K562 (cell line): ENCODE results near the gene C20orf141.

ENCODE experiments used
- CEBPB ChIP-seq: fragments of 450-650 bp; IDR thresholded peaks from 2 replicates; pipeline ENCODE4 v1.6.1; 2016; ENCODE audit warnings: missing genetic modification characterization, missing compliant biosample characterization
- CTCF ChIP-seq, 3 experiments: IDR thresholded peaks in 2 of 3; conservative IDR thresholded peaks in 1 of 3; 2 replicates each; pipeline ENCODE4 v1.5.1; 2011 to 2012; ENCODE audit warnings: low read length in 3 of 3, mild to moderate bottlenecking in 3 of 3, control low read depth in 2 of 3, improper control_type of control experiment in 1 of 3, inconsistent platforms in 1 of 3, low read depth in 1 of 3, mixed read lengths in 1 of 3, moderate library complexity in 1 of 3; ENCODE audit not compliant: insufficient read depth in 2 of 3
- FOXK2 ChIP-seq, 2 experiments: fragments of 450-650 bp; IDR thresholded peaks in 1 of 2; conservative IDR thresholded peaks in 1 of 2; 2 replicates each; pipeline ENCODE4 v1.6.1; 2016; ENCODE audit warnings: low read depth in 2 of 2, mild to moderate bottlenecking in 1 of 2
- HNRNPUL1 ChIP-seq: fragments of 200-400 bp; formaldehyde crosslinking; IDR thresholded peaks from 2 replicates; pipeline ENCODE4 v1.6.1; 2017; ENCODE audit warnings: low read length
- KDM2B ChIP-seq: fragments of 250-450 bp; sonication (Bioruptor Pico); IDR thresholded peaks from 2 replicates; pipeline ENCODE4 v1.8.0; 2021; ENCODE audit warnings: mild to moderate bottlenecking, moderate library complexity
- MAFK ChIP-seq: IDR thresholded peaks from 2 replicates; pipeline ENCODE4 v1.6.1; 2011; ENCODE audit warnings: low read length, improper control_type of control experiment
- PKNOX1 ChIP-seq: fragments of 450-650 bp; IDR thresholded peaks from 2 replicates; pipeline ENCODE4 v1.6.1; 2016
- SMAD3 ChIP-seq: fragments of 450-650 bp; formaldehyde crosslinking; conservative IDR thresholded peaks from 2 replicates; pipeline ENCODE4 v1.4.0; 2020; ENCODE audit warnings: mild to moderate bottlenecking
- TSHZ1 ChIP-seq: fragments of 250-450 bp; sonication (Bioruptor Pico); IDR thresholded peaks from 2 replicates; pipeline ENCODE4 v1.4.0; 2020; ENCODE audit warnings: mild to moderate bottlenecking, moderate library complexity
- ZBTB17 ChIP-seq: fragments of 450-650 bp; formaldehyde crosslinking; IDR thresholded peaks from 2 replicates; pipeline ENCODE4 v1.4.0; 2020; ENCODE audit warnings: mild to moderate bottlenecking

- TF ChIP-seq MAFK (no peak), SMAD3 (CRISPR knock-in tag) (no peak), CEBPB (tag) (no peak), KDM2B (CRISPR knock-in tag) (no peak), HNRNPUL1 (no peak), PKNOX1 (no peak), FOXK2 (conservative IDR thresholded peaks at IDR 0.05 in 1 of 2, IDR thresholded peaks at IDR 0.05 in 1 of 2; ENCODE audit: low read depth in 2 of 2) (no peak), ZBTB17 (CRISPR knock-in tag) (no peak), TSHZ1 (CRISPR knock-in tag) (no peak), CTCF (IDR thresholded peaks at IDR 0.05 in 2 of 3, conservative IDR thresholded peaks at IDR 0.05 in 1 of 3; ENCODE audit: insufficient read depth in 2 of 3, low read depth in 1 of 3, low read length in 3 of 3) (no peak)
Observed at GRCh38 chr20:2851086-2851485, 36.3 kb downstream of the C20orf141 start.
